OCI-LY1 (cell line): ENCODE measurements around the gene FGR.

Experiments
- H2AFZ ChIP-seq: fragments of 200-600 bp; sonication (generic), shearing (Covaris generic); 2 replicates; pipeline ENCODE4 v1.6.0; 2014; ENCODE audit warnings: antibody characterized with exemption, mild to moderate bottlenecking, low read length
- H3F3A ChIP-seq: fragments of 200-600 bp; sonication (generic), shearing (Covaris generic); 2 replicates; pipeline ENCODE4 v1.6.0; 2014; ENCODE audit warnings: mild to moderate bottlenecking, antibody characterized with exemption, low read length, moderate library complexity; ENCODE audit not compliant: insufficient read depth
- H3K27ac ChIP-seq: fragments of 200-600 bp; sonication (generic); 2 replicates; pipeline ENCODE4 v1.5.1; 2014; ENCODE audit warnings: low read length, mixed run types, mild to moderate bottlenecking, low read depth; ENCODE audit not compliant: poor library complexity, severe bottlenecking
- H3K27me3 ChIP-seq: fragments of 200-600 bp; sonication (generic); 2 replicates; pipeline ENCODE4 v1.6.0; 2014; ENCODE audit warnings: antibody characterized with exemption, mild to moderate bottlenecking, low read length, moderate library complexity; ENCODE audit not compliant: insufficient read depth
- H3K36me3 ChIP-seq: fragments of 200-600 bp; sonication (generic); 2 replicates; pipeline ENCODE4 v1.6.1; 2014; ENCODE audit warnings: mild to moderate bottlenecking, antibody characterized with exemption, low read length, moderate library complexity, mixed read lengths; ENCODE audit not compliant: insufficient read depth
- H3K4me1 ChIP-seq: fragments of 200-600 bp; sonication (generic); 2 replicates; pipeline ENCODE4 v1.5.1; 2014; ENCODE audit warnings: mild to moderate bottlenecking, low read length, moderate library complexity; ENCODE audit not compliant: insufficient read depth, severe bottlenecking
- H3K4me2 ChIP-seq: fragments of 200-600 bp; sonication (generic), shearing (Covaris generic); 2 replicates; pipeline ENCODE4 v1.6.1; 2014; ENCODE audit warnings: low read length
- H3K4me3 ChIP-seq: fragments of 200-600 bp; sonication (generic); 2 replicates; pipeline ENCODE4 v1.5.1; 2014; ENCODE audit warnings: low read length, low read depth, mild to moderate bottlenecking, mixed read lengths; ENCODE audit not compliant: poor library complexity, severe bottlenecking
- H3K79me2 ChIP-seq: fragments of 200-600 bp; shearing (Covaris generic); 2 replicates; pipeline ENCODE4 v1.6.1; 2016; ENCODE audit warnings: mixed run types, low read length, mixed read lengths; ENCODE audit not compliant: insufficient read depth
- H3K9ac ChIP-seq: fragments of 200-600 bp; sonication (generic), shearing (Covaris generic); 2 replicates; pipeline ENCODE4 v1.6.1; 2014; ENCODE audit warnings: mild to moderate bottlenecking, low read length, mixed read lengths
- H3K9me2 ChIP-seq: fragments of 200-600 bp; sonication (generic), shearing (Covaris generic); 2 replicates; pipeline ENCODE4 v1.6.1; 2014; ENCODE audit warnings: low read depth, mild to moderate bottlenecking, low read length, mixed read lengths
- H3K9me3 ChIP-seq: fragments of 200-600 bp; shearing (Covaris generic); 2 replicates; pipeline ENCODE4 v1.6.1; 2014; ENCODE audit warnings: low read length, mixed read lengths
- H4K20me1 ChIP-seq: fragments of 200-600 bp; sonication (generic), shearing (Covaris generic); 2 replicates; pipeline ENCODE4 v1.6.0; 2016; ENCODE audit warnings: mild to moderate bottlenecking, low read length; ENCODE audit not compliant: insufficient read depth
- CTCF ChIP-seq: fragments of 200-600 bp; sonication (generic), shearing (Covaris generic); IDR thresholded peaks from 2 replicates; pipeline ENCODE4 v1.5.1; 2017; ENCODE audit warnings: mild to moderate bottlenecking, antibody characterized with exemption, low read length, moderate library complexity, mixed read lengths
- EZH2 ChIP-seq: fragments of 200-600 bp; sonication (generic), shearing (Covaris generic); IDR thresholded peaks from 2 replicates; pipeline ENCODE4 v1.8.0; 2017; ENCODE audit warnings: borderline replicate concordance, mixed run types, mild to moderate bottlenecking, antibody characterized with exemption, low read length, moderate library complexity, mixed read lengths

FGR gene

GRCh38 chr1:27659497-27660299 lies 24.7 kb upstream of the FGR start:
- no peak overlapping the region for H2AFZ ChIP-seq
- H3K27ac ChIP-seq = peak overlapping the region; percentile 87
- peaks cover 35% of the 10 kb centered on the region for H3K4me1 ChIP-seq
- peak overlapping the region; percentile 59 for H3K4me3 ChIP-seq
- H3K4me2 ChIP-seq = peak overlapping the region; percentile 68
- H3F3A ChIP-seq = no peaks in the 10 kb centered on the region
- H3K36me3 ChIP-seq = no peaks in the 10 kb centered on the region
- H3K9ac ChIP-seq = peak overlapping the region; percentile 53
- no peaks in the 10 kb centered on the region for H3K9me2 ChIP-seq
- H3K79me2 ChIP-seq = no peaks in the 10 kb centered on the region
- no peaks in the 10 kb centered on the region for H4K20me1 ChIP-seq
- H3K9me3 ChIP-seq = no peaks in the 10 kb centered on the region
- no peak for TF ChIP-seq CTCF
- no peak for TF ChIP-seq EZH2
- no peaks in the 10 kb centered on the region for H3K27me3 ChIP-seq

- H3K79me2 ChIP-seq = no peaks in the 10 kb centered on the region
- no peak for TF ChIP-seq EZH2
- TF ChIP-seq CTCF = no peak
- no peak overlapping the region for H2AFZ ChIP-seq
- peak overlapping the region; percentile 66 for H3K4me2 ChIP-seq
- no peaks in the 10 kb centered on the region for H3K9me3 ChIP-seq
- no peaks in the 10 kb centered on the region for H4K20me1 ChIP-seq
- peak overlapping the region; percentile 59 for H3K4me3 ChIP-seq
- H3K9me2 ChIP-seq = no peaks in the 10 kb centered on the region
- H3F3A ChIP-seq = no peaks in the 10 kb centered on the region
- H3K36me3 ChIP-seq = no peaks in the 10 kb centered on the region
- peaks cover 35% of the 10 kb centered on the region for H3K4me1 ChIP-seq
- no peaks in the 10 kb centered on the region for H3K27me3 ChIP-seq
- H3K9ac ChIP-seq = peak overlapping the region; percentile 53
- peak overlapping the region; percentile 87 for H3K27ac ChIP-seq
Measured at GRCh38 chr1:27658951-27659496, 24.0 kb upstream of the FGR start.

- Histone ChIP-seq H3K36me3 (no peaks in the 10 kb centered on the region), H3K79me2 (no peaks in the 10 kb centered on the region), H3K9me3 (no peaks in the 10 kb centered on the region), H3K4me3 (no peak overlapping the region), H3F3A (no peaks in the 10 kb centered on the region), H3K4me1 (peaks cover 25% of the 10 kb centered on the region), H3K4me2 (no peak overlapping the region), H3K27ac (no peak overlapping the region), H2AFZ (no peak overlapping the region), H4K20me1 (no peaks in the 10 kb centered on the region), H3K9ac (no peak overlapping the region), H3K27me3 (no peaks in the 10 kb centered on the region), H3K9me2 (no peaks in the 10 kb centered on the region)
- TF ChIP-seq CTCF (peak; percentile 53), EZH2 (no peak)
Measured at GRCh38 chr1:27656157-27656893, 21.3 kb upstream of the FGR start.
